Transverse colon (tissue), 4 donors: ENCODE measurements around the gene GET4. TPM values are rescaled to one million over a fixed set of nuclear protein-coding genes. Genes with fewer than 3 reads are reported as not detected.
A peak's percentile ranks its signal among the peaks of the same experiment; 100 is the strongest.

Experiments used
- DNase-seq: peaks from one replicate; pipeline ENCODE4 v3.0.0-alpha.2; 2019
- H3K27ac ChIP-seq, 4 donors: fragments of 200-600 bp; sonication (generic); 2 replicates each; pipeline ENCODE4 v1.5.1; 2016 to 2018; ENCODE audit warnings: inconsistent platforms in 4 of 4
- H3K27me3 ChIP-seq: fragments of 200-600 bp; sonication (generic); 2 replicates; pipeline ENCODE4 v1.5.1; 2017; ENCODE audit warnings: inconsistent platforms
- H3K36me3 ChIP-seq, 4 donors: fragments of 200-600 bp; sonication (generic); 2 replicates each; pipeline ENCODE4 v1.5.1; 2017 to 2019; ENCODE audit warnings: inconsistent platforms in 4 of 4
- H3K4me1 ChIP-seq, 4 donors: fragments of 200-600 bp; sonication (generic); 2 replicates each; pipeline ENCODE4 v1.5.1; 2017 to 2020; ENCODE audit warnings: inconsistent platforms in 4 of 4
- H3K4me3 ChIP-seq, 4 donors: fragments of 200-600 bp; sonication (generic); 1 replicate in 1 of 4; 2 replicates in 3 of 4; pipeline versions ENCODE4 v1.5.1 to v1.6.1; 2017 to 2019; ENCODE audit warnings: inconsistent platforms in 4 of 4
- H3K9me3 ChIP-seq, 2 donors: fragments of 200-600 bp; sonication (generic); 2 replicates each; pipeline ENCODE4 v1.5.1; 2017 to 2019; ENCODE audit warnings: inconsistent platforms in 2 of 2
- CTCF ChIP-seq, 5 experiments: fragments of 200-600 bp in 3 of 5; fragments of 450-650 bp in 2 of 5; sonication (generic) in 3 of 5; IDR thresholded peaks; 1 replicate in 2 of 5; 2 replicates in 3 of 5; pipeline ENCODE4 v1.5.1; 2016 to 2017; ENCODE audit warnings: antibody characterized with exemption in 5 of 5, inconsistent platforms in 3 of 5, mild to moderate bottlenecking in 2 of 5, moderate library complexity in 1 of 5
- EP300 ChIP-seq: sonication (generic); formaldehyde crosslinking; IDR thresholded peaks from one replicate; pipeline ENCODE4 v1.6.1; 2017; ENCODE audit warnings: antibody characterized with exemption, low read depth
- POLR2A ChIP-seq: fragments of 450-650 bp; IDR thresholded peaks from one replicate; pipeline ENCODE4 v1.6.1; 2016; ENCODE audit warnings: antibody characterized with exemption, mild to moderate bottlenecking, moderate library complexity
- POLR2AphosphoS5 ChIP-seq, 3 donors: sonication (generic); formaldehyde crosslinking; IDR thresholded peaks; one replicate each; pipeline ENCODE4 v1.6.1; 2016; ENCODE audit warnings: antibody characterized with exemption in 3 of 3
- WGBS, 2 donors: methylation state at CpG; one replicate each; pipeline ENCODE4 v1.1.5; 2018; ENCODE audit warnings: low coverage in 1 of 2; 5-methylcytosine and 5-hydroxymethylcytosine counted together
- in situ Hi-C, 4 donors: fragments of 200-750 bp; cut with MboI; loops; one replicate each; pipeline versions ENCODE4 v1.15.0 to v1.15.1; 2017; ENCODE audit warnings: low sequenced_read_pairs in 3 of 4, low pct_ligation_motif_present in 1 of 4, low pct_unique_long_range_greater_than_20kb in 1 of 4
- intact Hi-C: fragments of 100-400 bp; cut with DNase I; formaldehyde crosslinking; loops from one replicate; pipeline ENCODE4 v1.15.1; 2023; ENCODE audit warnings: low total_unique reads
- total RNA-seq, 4 donors: library from RNA; depleted of rRNA; stranded (reverse); fragments of >200 nt; gene quantifications; one replicate each; pipeline ENCODE4 v1.1.0, GENCODE V29; 2016

The GET4 gene
- total RNA-seq, 4 donors from 2014 or later = 49.4 to 116 (median 85.2) TPM

GRCh38 chr7:924541-925231 is 48.3 kb downstream of the GET4 start:
- peak; percentile 38 for DNase-seq
- Histone ChIP-seq H3K4me3 (no peak overlapping the region), H3K9me3 (no peaks in the 10 kb centered on the region), H3K36me3 (no peaks in the 10 kb centered on the region), H3K27me3 (no peaks in the 10 kb centered on the region), H3K27ac (peak overlapping the region; percentile 89 to 93 (median 90)), H3K4me1 (peaks cover 44 to 87% (median 73%) of the 10 kb centered on the region in 4 donors)
- intact Hi-C loops = loop anchor here (5.0 kb wide), 1 partner anchor 513 kb away; no protein-coding TSS in a partner anchor
- TF ChIP-seq POLR2AphosphoS5 (IDR thresholded peaks at IDR 0.05) = peak in 1 of 3 donors; percentile 16
- no peak for TF ChIP-seq EP300
- TF ChIP-seq POLR2A = peak; percentile 18
- no peak for TF ChIP-seq CTCF (IDR thresholded peaks at IDR 0.05)
- in situ Hi-C loops = no loop called here
- 36% methylated on average over 19 of the region's 24 CpGs; no CpG with 5 or more reads in 1 of the 2 donors for WGBS, 2 donors

- H3K27ac ChIP-seq = peak overlapping the region; percentile 89 to 93 (median 90)
- H3K4me3 ChIP-seq = no peak overlapping the region
- peaks cover 39 to 80% (median 67%) of the 10 kb centered on the region in 4 donors for H3K4me1 ChIP-seq
- DNase-seq = peak; percentile 78
- in situ Hi-C loops (no loop called here), intact Hi-C loops (loop anchor here (5.0 kb wide), 1 partner anchor 512 kb away; no protein-coding TSS in a partner anchor)
- H3K36me3 ChIP-seq = no peaks in the 10 kb centered on the region
- TF ChIP-seq POLR2AphosphoS5 (IDR thresholded peaks at IDR 0.05) = peak in 1 of 3 donors; percentile 28
- TF ChIP-seq POLR2A = no peak
- TF ChIP-seq CTCF (IDR thresholded peaks at IDR 0.05) = no peak
- TF ChIP-seq EP300 = no peak
- no peaks in the 10 kb centered on the region for H3K9me3 ChIP-seq
- no peaks in the 10 kb centered on the region for H3K27me3 ChIP-seq
- WGBS, 2 donors = 43% methylated on average over 11 of the region's 18 CpGs; no CpG with 5 or more reads in 1 of the 2 donors
Measured at GRCh38 chr7:925601-926000, 49.2 kb downstream of the GET4 start.

GRCh38 chr7:926061-927030 is 50.0 kb downstream of the GET4 start:
- TF ChIP-seq POLR2AphosphoS5 (IDR thresholded peaks at IDR 0.05) (peak; percentile 37 to 70 (median 64)), EP300 (no peak), POLR2A (peak; percentile 17)
- H3K27ac ChIP-seq = peak overlapping the region; percentile 89 to 93 (median 90)
- no peak overlapping the region for H3K4me3 ChIP-seq
- WGBS, 2 donors = 52% methylated on average over 35 of the region's 47 CpGs; no CpG with 5 or more reads in 1 of the 2 donors
- intact Hi-C loops (loop anchor here (5.0 kb wide), 1 partner anchor 511 kb away; no protein-coding TSS in a partner anchor), in situ Hi-C loops (no loop called here)
- H3K27me3 ChIP-seq = no peaks in the 10 kb centered on the region
- H3K4me1 ChIP-seq = peaks cover 39 to 73% (median 60%) of the 10 kb centered on the region in 4 donors
- no peaks in the 10 kb centered on the region for H3K36me3 ChIP-seq
- H3K9me3 ChIP-seq = no peaks in the 10 kb centered on the region
- DNase-seq = peak; percentile 91

GRCh38 chr7:927031-927671 is 50.8 kb downstream of the GET4 start:
- 66 to 86% methylated on average over 1 to 20 of the region's 21 CpGs for WGBS, 2 donors
- no peaks in the 10 kb centered on the region for H3K9me3 ChIP-seq
- intact Hi-C loops = loop anchor here (5.0 kb wide), 1 partner anchor 510 kb away; no protein-coding TSS in a partner anchor
- in situ Hi-C loops = no loop called here
- no peaks in the 10 kb centered on the region for H3K36me3 ChIP-seq
- peaks cover 32 to 65% (median 52%) of the 10 kb centered on the region in 4 donors for H3K4me1 ChIP-seq
- H3K4me3 ChIP-seq = no peak overlapping the region
- no peaks in the 10 kb centered on the region for H3K27me3 ChIP-seq
- peak overlapping the region; percentile 89 to 93 (median 90) for H3K27ac ChIP-seq
- no peak for TF ChIP-seq EP300
- no peak for TF ChIP-seq POLR2AphosphoS5 (IDR thresholded peaks at IDR 0.05)
- no peak for TF ChIP-seq POLR2A
- TF ChIP-seq CTCF (IDR thresholded peaks at IDR 0.05) = no peak
- DNase-seq = peak; percentile 49
